Measurements from ENCODE around the gene SOX10. TPM values are rescaled to one million over a fixed set of nuclear protein-coding genes. Genes with fewer than 3 reads are reported as not detected.

The SOX10 gene
- total RNA-seq, 1 experiment from 2014 or later: 2.7 TPM

Small RNAs within 50 kb of the gene (microRNA-seq; reads per million reads assigned to microRNA genes)
- gene MIR4534 (ENCODE audit: borderline number of aligned reads) (not detected), gene MIR6820 (ENCODE audit: borderline number of aligned reads) (5.2 reads per million, percentile 14 among the genes with 10 or more reads in this experiment)

Other genes starting within 250 kb of the SOX10 start
- gene GCAT, start 176.6 kb downstream of the SOX10 start, total RNA-seq (2021): 33.0 to 36.4 TPM (median 36.3 TPM) in 3 replicates
- gene GALR3, start 161.2 kb downstream of the SOX10 start, total RNA-seq (2021): 0.69 to 0.89 TPM (median 0.79 TPM) in 3 replicates
- gene ANKRD54, start 140.2 kb downstream of the SOX10 start, total RNA-seq (2021): 17.1 to 19.1 TPM (median 17.9 TPM) in 3 replicates
- gene EIF3L, start 135.1 kb downstream of the SOX10 start, total RNA-seq (2021): 611 to 645 TPM (median 645 TPM) in 3 replicates
- gene MICALL1, start 78.3 kb downstream of the SOX10 start, total RNA-seq (2021): 34.1 to 47.2 TPM (median 38.6 TPM) in 3 replicates
- gene C22orf23, start 31.0 kb downstream of the SOX10 start, total RNA-seq (2021): 0.16 to 0.96 TPM (median 0.72 TPM) in 3 replicates
- gene POLR2F, start 30.9 kb downstream of the SOX10 start, total RNA-seq (2021): 128 to 138 TPM (median 132 TPM) in 3 replicates
- gene PICK1, start 72.8 kb upstream of the SOX10 start, total RNA-seq (2021): 28.1 to 33.4 TPM (median 28.2 TPM) in 3 replicates
- 0.53 to 0.98 TPM (median 0.57 TPM) in 3 replicates for gene SLC16A8, start 99.6 kb upstream of the SOX10 start, total RNA-seq (2021)
- gene BAIAP2L2, start 126.1 kb upstream of the SOX10 start, total RNA-seq (2021): 3.0 to 5.7 TPM (median 4.9 TPM) in 3 replicates
- gene PLA2G6, start 197.3 kb upstream of the SOX10 start, total RNA-seq (2021): 29.9 to 44.1 TPM (median 37.6 TPM) in 3 replicates
- gene MAFF, start 217.4 kb upstream of the SOX10 start, total RNA-seq (2021): 4.6 to 6.1 TPM (median 5.7 TPM) in 3 replicates

Data from WTC11 (cell line).